Cardiac septum (tissue), 1 donor: ENCODE results near the gene TRA2A. TPM values are rescaled to one million over a fixed set of nuclear protein-coding genes. Genes with fewer than 3 reads are reported as not detected.

Source experiments
- total RNA-seq: library from RNA; stranded (reverse); fragmentation: NEBNext Ultra II Directional; extraction: Animal tissue kit (Norgen Biotek cat#: 25700); gene quantifications from one replicate; pipeline ENCODE4 v1.2.1, GENCODE V29; 2021
- donor health status: DM: no; HTN: no; CAD: no.

Gene TRA2A
- total RNA-seq, 1 donor from 2014 or later = 32.6 TPM

Other genes with a start within 250 kb of the TRA2A start
- 83.8 TPM for gene MALSU1, start 232.6 kb downstream of the TRA2A start, total RNA-seq
- gene IGF2BP3, start 61.5 kb downstream of the TRA2A start, total RNA-seq = 0.16 TPM
- gene CCDC126, start 65.4 kb upstream of the TRA2A start, total RNA-seq = 10.1 TPM
- 3.7 TPM for gene FAM221A, start 148.2 kb upstream of the TRA2A start, total RNA-seq
- gene STK31, start 178.2 kb upstream of the TRA2A start, total RNA-seq = 0.35 TPM